GM19240 (cell line): ENCODE results near the gene TP53I3.
"Not testable (repeated sequence)": the region's sequence is repeated elsewhere in the genome, so short reads cannot be mapped to it uniquely, and the experiment has no call there.

ENCODE experiments used
- DNase-seq: peaks from one replicate; pipeline ENCODE4 v3.0.0; 2011; ENCODE audit warnings: low spot score; ENCODE audit not compliant: insufficient read length

Gene TP53I3

GRCh38 chr2:24101992-24102391 is 17.4 kb upstream of the TP53I3 start:
- DNase-seq, result no peak

DNA sequence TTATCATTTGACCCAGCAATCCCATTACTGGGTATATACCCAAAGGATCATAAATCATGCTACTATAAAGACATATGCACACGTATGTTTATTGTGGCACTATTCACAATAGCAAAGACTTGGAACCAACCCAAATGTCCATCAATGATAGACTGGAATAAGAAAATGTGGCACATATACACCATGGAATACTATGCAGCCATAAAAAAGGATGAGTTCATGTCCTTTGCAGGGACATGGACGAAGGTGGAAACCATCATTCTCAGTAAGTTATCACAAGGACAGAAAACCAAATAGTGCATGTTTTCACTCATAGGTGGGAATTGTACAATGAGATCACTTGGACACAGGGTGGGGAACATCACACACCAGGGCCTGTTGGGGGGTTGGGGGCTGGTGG is 16.1 kb upstream of the TP53I3 start:
- not testable (repeated sequence) for DNase-seq

GRCh38 chr2:24095171-24095677 is 10.6 kb upstream of the TP53I3 start:
- DNase-seq, result not testable (repeated sequence)

- not testable (repeated sequence) for DNase-seq
Measured at GRCh38 chr2:24093270-24093669, 8.6 kb upstream of the TP53I3 start.

DNA sequence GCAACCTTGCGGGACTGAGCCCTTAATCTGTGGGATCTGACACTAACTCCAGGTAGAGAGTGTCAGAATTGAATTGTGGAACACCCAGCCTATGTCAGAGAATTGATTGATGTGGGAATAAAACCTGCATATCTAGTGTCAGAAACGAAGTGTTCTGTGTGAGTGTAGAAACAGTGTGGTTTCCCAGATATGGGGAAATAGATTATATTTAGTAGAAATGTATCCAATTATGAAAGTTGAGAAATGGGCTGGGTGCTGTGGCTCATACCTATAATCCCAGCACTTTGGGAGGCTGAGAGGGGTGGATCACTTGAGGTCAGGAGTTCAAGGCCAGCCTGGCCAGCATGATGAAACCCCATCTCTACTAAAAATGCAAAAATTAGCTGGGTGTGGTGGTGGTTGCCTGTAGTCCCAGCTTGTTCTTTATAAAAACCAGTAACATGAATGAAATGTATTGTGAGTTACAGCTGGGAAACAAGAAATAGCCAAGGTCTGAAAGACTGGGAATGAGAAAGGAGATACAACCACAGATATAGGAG is 4.3 kb upstream of the TP53I3 start:
- DNase-seq, result no peak

- no peak for DNase-seq
Measured at GRCh38 chr2:24087032-24087431, 2.4 kb upstream of the TP53I3 start.

- no peak for DNase-seq
Measured at GRCh38 chr2:24086241-24086640, 1.6 kb upstream of the TP53I3 start.

DNA sequence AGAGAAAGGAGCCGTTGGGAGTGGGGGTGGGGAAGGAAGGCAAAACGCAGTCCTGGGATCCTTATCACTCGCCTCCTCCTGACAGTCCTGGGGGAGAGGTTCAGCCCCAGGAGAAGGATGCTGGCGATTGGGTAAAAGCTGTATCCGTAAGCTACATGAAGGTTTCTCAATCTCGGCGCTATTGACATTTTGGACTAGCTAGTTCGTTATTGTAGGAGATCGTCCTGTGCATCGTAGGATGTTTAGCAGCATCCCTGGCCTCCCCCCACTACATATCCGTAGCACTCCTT is 511 bp upstream of the TP53I3 start:
- DNase-seq, result no peak

DNA sequence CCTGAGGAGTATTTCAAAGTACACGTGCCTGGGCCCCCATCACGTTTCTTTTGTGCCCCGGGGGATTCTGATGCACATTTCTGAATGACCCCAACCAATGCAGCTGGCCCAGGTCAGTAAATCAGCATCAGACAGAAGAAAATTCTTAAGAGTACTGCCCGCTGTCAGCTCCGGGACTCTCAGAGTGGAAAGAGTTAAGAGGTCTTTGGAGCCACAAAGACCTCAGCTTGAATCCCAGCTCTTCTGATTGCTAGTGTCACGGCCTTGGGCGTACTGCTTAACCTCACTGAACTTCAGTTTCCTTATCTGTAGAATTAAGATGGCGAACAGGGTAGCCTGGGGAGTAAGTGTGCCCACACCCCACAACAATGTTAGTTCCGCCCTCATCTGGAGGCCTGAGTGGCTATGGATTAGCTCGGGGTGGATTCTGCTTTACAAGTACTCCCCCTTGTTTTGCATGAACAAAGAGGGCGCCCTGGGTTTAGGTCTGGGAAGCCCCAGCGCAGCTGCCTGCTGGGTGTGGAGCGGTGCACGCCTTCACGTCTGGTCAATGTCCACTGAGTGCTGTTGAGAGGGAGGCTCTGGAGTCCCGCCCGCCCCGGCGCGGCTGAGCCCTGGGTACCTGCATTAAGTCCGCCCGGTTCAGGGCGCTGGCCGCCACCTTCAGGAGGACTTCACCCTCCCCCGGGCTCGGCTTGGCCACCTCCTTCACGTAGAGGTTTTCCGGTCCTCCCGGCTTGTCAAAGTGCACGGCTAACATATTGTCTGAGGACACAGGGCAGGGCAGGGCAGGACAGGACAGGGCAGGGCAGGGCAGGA is 858 bp downstream of the TP53I3 start:
- DNase-seq, result peak; percentile 45

DNA sequence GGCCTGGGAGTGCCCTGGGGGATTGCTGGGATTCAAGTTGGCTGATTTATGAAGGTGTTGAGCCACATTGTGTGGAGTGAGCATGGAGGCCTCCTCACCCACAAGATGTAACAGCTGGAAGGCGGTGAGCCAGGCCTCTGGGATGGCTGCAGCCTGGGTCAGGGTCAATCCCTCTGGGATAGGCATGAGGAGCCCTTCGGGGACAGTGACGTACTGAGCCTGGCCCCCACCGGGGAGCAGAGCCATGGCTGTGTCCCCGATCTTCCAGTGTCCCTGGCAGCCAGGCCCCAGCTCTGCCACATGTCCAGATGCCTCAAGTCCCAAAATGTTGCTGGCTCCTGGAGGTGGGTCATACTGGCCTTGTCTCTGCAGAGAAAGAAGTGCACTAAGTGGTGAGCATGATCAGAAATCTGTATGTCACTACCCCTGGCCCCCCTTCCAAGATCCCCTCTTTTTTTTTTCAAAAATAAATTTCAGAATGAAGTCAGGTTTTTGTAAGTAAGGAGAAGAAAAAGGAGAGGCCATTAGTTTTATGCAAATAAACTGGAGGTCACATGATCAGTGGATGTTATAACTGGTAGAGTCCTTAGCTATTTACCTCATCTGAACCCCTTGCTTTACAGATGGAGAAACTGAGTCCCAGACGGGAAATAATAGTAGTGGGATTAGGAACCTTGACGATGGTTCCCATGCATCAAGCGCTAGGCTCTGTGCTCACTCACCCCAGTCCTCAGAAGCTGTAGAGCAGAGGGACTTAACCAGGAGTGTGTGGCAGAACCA is 1.7 kb downstream of the TP53I3 start:
- no peak for DNase-seq

DNA sequence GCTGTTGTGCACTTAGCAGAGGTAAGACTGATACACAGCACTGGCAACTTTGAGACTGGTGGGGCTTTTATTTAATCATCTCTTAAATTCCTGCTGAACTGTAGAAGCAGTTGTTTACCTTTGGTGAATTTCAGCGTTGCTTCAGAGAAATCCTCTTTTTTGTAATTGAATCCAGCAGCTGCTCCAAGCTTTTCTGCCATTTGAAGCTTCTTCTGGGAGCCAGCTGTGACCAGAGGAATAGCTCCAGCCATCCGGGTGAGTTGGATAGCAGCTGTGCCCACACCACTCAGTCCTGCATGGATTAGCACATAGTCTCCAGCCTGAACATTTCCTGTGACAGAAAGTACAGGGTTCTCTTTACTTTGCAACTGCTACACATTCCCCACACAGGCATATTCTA is 3.9 kb downstream of the TP53I3 start:
- DNase-seq, result no peak

DNA sequence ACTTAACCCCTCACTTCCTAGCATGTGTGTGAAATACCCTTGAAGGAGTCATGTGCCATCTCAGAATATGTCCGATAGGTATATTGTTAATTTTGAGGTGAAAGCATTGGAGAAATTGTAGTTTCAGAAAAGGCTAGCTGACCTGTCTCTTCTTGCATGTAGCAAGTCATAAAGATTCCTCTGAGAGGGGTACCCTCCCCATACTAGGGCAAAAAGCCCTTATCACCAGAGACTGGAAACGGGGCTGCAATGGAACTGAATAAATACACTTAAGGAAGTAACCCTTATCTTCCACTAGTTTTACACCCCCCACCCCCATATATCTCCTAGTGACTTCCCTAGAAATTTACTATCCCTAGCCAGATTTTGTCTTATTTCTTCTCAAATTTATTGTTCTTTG is 6.8 kb downstream of the TP53I3 start:
- no peak for DNase-seq

GRCh38 chr2:24077535-24077877 is 7.1 kb downstream of the TP53I3 start:
- DNase-seq, result no peak

GRCh38 chr2:24076849-24077534 is 7.6 kb downstream of the TP53I3 start:
- no peak for DNase-seq

DNA sequence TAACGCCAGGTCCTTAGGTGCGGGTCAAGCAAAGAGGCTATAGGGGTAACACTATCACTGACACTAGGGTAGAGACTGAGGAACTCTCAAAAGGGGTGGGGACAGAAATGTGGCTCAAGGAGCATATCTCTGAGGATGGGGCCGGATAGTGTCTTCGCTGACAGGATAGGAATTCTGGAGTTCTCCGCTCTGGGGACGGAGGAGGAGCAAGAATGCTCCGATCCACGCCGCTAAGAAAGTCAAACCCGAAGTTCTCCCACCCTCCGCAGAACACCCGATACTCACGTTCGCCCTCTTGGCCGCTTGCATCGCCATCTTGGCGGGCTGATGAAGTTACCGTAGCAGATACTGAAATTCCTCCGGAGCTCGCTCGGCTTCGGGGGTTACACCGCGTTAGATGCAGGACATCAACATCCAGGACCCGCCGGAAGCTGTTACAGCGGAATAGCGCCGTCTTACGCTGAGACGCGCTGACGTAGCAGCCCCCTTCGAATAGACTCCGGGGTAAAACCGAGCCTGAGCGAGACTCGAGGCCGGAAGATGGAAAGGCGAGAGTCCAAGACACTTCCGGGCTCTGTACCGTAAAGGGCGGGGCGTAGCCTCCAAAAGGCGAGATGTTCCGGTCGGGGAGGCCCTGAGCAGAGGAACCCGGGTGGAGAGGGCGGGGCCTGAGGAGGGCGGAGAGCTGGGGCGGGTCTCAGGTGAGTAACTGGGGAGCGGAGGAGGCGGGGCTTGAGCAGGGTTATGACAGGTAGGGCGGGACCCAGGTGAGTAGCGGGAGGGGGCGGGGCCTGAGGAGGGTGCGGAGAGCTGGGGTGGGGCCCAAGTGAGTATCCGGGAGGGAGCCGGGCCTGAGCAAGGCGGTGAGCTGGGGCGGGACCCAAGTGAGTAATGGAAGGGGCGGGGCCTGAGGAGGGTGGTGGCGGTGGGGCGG is 8.5 kb downstream of the TP53I3 start, which contains the start of gene SF3B6:
Gene SF3B6, minus strand, starts transcription at position 412 of the 934 bp plus-strand sequence. Its CDS starts 97 bp downstream, at position 315.
- peak; percentile 84 for DNase-seq

DNA sequence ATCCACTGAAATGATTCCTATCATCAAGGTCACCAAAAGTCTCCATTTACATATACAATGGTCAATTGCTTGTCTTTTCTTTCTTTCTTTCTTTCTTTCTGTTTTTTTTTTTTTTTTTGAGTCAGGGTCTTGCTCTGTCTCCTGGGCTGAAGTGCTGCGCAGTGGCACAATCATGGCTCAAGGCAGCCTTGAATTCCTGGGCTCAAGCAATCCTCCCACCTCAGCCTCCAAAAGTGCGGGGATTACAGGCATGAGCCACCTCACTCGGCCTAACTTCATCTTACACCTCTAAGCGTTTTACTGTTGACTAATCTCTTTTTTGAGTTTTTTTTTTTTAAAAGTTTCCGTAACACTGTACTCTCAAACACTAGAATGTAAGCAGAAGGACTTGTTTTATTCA is 9.4 kb downstream of the TP53I3 start:
- no peak for DNase-seq

DNA sequence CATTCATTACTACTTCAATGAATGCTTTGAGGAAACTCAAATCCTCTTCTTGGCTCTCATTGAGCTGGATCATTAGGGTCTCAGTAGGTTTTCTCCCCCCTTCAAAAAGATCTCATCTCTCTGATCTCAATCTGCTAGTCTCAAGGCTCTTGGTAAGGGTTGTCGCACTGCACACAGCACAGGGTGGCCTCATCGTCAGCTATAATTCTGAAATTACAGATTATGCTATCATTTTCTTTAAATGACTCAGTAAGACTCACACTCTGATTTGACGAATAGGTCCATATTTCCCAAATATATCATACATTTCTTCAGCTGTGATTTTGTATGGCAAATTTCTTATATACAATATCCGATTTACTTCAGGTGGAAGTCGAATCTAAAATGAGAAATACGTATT is 10.8 kb downstream of the TP53I3 start:
- DNase-seq, result no peak

GRCh38 chr2:24072259-24072658 is 12.4 kb downstream of the TP53I3 start:
- DNase-seq, result no peak

DNA sequence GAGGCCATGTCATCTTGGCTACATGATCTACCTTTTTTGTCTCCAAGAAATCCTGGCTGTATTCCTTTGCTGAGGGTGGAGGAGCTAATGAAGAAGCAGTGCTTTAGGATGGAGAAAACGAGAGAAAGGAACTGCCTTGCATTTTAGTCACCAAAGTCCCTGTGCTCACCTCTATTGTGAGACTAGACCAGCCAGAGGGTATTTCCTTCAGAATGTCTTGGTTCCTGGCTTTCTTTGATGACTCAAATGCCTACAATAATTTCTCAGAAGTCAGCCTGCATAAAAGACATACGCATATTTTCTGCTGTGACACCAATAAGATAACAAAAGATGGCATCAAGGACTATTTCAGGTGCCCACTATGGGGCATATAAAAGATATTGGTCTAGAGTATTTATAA is 19.3 kb downstream of the TP53I3 start:
- DNase-seq, result no peak

- no peak for DNase-seq
Measured at GRCh38 chr2:24058564-24059271, 25.9 kb downstream of the TP53I3 start.
